Measurements from ENCODE around the gene RPL36AL.

- TF ChIP-seq, protein P1, sequence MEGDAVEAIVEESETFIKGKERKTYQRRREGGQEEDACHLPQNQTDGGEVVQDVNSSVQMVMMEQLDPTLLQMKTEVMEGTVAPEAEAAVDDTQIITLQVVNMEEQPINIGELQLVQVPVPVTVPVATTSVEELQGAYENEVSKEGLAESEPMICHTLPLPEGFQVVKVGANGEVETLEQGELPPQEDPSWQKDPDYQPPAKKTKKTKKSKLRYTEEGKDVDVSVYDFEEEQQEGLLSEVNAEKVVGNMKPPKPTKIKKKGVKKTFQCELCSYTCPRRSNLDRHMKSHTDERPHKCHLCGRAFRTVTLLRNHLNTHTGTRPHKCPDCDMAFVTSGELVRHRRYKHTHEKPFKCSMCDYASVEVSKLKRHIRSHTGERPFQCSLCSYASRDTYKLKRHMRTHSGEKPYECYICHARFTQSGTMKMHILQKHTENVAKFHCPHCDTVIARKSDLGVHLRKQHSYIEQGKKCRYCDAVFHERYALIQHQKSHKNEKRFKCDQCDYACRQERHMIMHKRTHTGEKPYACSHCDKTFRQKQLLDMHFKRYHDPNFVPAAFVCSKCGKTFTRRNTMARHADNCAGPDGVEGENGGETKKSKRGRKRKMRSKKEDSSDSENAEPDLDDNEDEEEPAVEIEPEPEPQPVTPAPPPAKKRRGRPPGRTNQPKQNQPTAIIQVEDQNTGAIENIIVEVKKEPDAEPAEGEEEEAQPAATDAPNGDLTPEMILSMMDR (IDR thresholded peaks at IDR 0.05) = no peak
- TF ChIP-seq EZH2 (IDR thresholded peaks at IDR 0.05; ENCODE audit: borderline replicate concordance, insufficient read depth, low read depth, low read length, poor library complexity, severe bottlenecking) = no peak
Measured at GRCh38 chr14:49593016-49593415, 27.4 kb downstream of the RPL36AL start.
